LNCaP clone FGC (cell line): ENCODE data around the gene SUGP2.

ENCODE experiments used
- DNase-seq: peaks from one replicate; pipeline ENCODE4 v3.0.0-alpha.2; 2011; ENCODE audit warnings: low read depth
- H3K4me3 ChIP-seq: 2 replicates; pipeline ENCODE4 v1.5.1; 2011; ENCODE audit warnings: mild to moderate bottlenecking, low read depth, low read length, control low read depth
- TF ChIP-seq, protein P1 (sequence below): IDR thresholded peaks from 2 replicates; pipeline ENCODE4 v1.5.1; 2012; ENCODE audit warnings: mild to moderate bottlenecking; ENCODE audit not compliant: control insufficient read depth, insufficient read depth; ENCODE audit errors: extremely low read depth

The SUGP2 gene

DNA sequence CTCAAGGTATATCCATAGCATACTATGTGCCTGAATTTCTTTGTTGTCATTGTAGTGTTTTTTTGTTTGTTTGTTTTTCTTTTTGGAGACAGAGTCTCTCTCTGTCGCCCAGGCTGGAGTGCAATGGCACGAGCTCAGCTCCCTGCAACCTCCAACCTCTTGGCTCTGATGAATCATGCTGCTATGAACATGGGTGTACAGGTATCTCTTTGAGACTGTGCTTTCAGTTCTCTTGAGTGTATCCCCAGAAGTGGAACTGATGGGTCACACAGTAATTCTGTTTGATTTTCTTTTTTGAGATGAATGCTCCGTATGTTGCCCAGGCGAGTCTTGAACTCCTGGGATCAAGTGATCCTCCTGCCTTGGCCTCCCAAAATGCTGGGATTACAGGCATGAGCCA is 16.8 kb upstream of the SUGP2 start:
- no peak for DNase-seq
- H3K4me3 ChIP-seq = no peak overlapping the region
- TF ChIP-seq, protein P1, sequence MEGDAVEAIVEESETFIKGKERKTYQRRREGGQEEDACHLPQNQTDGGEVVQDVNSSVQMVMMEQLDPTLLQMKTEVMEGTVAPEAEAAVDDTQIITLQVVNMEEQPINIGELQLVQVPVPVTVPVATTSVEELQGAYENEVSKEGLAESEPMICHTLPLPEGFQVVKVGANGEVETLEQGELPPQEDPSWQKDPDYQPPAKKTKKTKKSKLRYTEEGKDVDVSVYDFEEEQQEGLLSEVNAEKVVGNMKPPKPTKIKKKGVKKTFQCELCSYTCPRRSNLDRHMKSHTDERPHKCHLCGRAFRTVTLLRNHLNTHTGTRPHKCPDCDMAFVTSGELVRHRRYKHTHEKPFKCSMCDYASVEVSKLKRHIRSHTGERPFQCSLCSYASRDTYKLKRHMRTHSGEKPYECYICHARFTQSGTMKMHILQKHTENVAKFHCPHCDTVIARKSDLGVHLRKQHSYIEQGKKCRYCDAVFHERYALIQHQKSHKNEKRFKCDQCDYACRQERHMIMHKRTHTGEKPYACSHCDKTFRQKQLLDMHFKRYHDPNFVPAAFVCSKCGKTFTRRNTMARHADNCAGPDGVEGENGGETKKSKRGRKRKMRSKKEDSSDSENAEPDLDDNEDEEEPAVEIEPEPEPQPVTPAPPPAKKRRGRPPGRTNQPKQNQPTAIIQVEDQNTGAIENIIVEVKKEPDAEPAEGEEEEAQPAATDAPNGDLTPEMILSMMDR = no peak

DNA sequence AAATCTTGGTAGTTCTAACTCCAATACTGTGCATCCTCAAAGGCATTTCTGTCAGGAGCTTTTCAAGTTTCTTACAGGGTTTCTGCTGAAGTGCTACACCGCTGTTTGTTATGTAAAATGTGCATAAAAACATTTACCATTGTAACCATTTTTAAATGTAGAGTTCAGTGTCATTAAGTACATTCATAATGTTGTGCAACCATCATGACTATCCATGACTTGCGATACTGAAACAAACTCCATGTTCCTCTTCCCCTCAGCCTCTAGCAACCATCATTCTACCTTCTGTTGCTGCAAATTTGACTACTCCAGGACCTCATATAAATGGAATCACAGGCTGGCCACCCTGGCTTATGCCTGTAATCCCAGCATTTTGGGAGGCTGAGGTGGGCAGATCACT is 16.1 kb upstream of the SUGP2 start:
- no peak overlapping the region for H3K4me3 ChIP-seq
- TF ChIP-seq, protein P1 = no peak
- DNase-seq = no peak

DNA sequence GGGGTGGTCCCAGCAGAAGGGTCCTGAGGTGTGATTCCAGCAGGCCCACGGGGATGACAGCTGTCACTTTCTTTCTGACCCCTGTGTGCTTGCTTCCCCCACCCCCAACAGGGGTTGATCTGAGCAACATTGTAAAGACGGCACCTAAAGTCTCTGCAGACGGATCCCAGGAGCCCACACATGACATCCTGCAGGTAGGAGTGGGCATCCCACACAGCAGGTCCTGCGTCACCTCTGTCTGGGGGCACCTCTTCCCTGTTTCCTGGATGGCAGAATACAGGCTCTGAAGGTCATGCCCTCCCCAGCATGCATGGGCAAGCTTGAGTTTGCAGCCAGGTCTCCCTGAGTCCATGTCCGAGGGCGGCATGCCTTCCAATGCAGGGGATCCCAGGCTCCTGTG is 10.6 kb upstream of the SUGP2 start:
- DNase-seq = no peak
- TF ChIP-seq, protein P1 = no peak
- H3K4me3 ChIP-seq = no peak overlapping the region

DNA sequence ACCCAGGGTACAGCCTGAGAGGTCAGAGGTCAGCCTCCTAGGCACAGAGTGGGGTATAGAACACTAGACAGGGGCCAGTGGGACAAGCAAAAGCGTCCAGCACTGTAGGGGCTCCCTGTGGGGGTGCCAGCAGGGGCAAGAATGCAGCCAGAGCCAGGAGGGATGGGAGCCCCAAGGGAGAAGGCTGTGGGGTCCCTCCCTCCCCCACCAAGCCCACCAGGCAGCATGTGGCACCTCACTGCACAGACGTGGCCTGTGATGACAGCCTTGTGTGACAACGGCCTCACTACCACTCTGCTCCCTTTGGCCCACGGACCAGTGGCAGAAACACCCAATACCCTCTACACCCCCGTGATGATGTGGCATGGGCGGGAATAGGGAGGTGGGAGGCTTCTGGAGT is 10.2 kb upstream of the SUGP2 start:
- no peak for DNase-seq
- TF ChIP-seq, protein P1 = no peak
- no peak overlapping the region for H3K4me3 ChIP-seq

DNA sequence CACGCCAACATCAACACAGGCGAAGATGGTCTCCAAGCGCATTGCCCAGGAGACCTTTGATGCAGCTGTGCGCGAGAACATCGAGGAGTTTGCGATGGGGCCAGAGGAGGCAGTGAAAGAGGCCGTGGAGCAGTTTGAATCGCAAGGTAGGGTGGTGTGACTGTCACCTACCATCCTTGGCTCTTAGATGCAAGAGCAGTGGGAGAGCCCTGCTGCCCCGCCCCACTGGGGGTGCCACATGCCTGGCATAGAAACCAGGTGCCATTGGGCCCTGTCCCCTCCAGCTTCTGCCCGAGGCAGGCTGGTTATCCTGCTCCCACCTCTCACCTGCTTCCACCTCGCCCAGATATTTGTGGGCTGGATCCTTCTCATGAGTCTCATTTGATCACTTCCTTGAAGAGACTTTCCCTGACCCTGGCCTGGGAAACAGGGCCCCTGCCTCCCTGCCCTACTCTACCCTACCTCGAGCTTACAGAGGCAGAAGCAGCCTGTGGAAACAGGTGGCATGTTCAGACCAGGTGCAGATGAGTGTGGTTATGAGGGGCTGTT is 9.5 kb upstream of the SUGP2 start:
- no peak for DNase-seq
- TF ChIP-seq, protein P1 = no peak
- no peak overlapping the region for H3K4me3 ChIP-seq

DNA sequence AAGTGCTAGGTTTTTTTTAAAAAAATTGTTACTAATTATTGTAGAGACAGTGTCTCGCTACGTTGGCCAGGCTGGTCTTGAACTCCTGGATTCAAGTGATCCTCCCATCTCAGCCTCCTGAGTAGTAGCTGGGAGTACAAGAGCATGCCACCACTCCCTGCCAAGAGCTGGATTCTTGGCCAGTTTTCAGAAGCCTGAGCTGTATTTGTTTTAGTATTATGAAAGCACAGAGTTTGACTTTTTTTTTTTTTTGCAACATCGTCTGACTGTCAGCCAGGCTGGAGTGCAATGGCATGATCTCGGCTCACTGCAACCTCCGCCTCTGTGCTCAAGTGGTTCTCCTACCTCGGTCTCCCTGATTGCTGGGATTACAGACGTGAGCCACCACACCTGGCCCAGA is 7.1 kb upstream of the SUGP2 start:
- TF ChIP-seq, protein P1 = no peak
- DNase-seq = peak; percentile 96
- H3K4me3 ChIP-seq = no peak overlapping the region

DNA sequence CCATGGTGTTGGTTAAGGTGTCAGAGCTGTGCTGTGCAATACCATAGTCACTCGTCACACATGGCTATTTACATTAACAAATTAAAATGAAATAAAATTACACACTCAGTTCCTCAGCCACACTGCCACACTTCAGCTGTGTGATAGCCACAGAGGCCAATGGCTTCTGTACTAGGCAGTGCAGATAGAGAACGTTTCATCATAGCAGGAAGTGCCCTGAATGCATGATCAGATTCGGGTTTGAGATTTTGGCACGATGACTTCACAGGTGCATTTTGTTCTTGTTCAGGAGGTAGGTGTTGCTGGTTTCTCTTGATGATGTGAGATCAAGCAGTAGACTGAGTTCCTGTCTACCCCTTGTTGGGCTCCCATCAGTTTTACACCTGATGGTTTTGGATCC is 6.6 kb upstream of the SUGP2 start:
- H3K4me3 ChIP-seq = no peak overlapping the region
- TF ChIP-seq, protein P1 = no peak
- no peak for DNase-seq
